ENCODE data around the gene AP4B1.

AP4B1 gene

GRCh38 chr1:113947388-113948107 is 42.9 kb upstream of the AP4B1 start:
- no peak for TF ChIP-seq SPI1 (IDR thresholded peaks at IDR 0.05; ENCODE audit: borderline replicate concordance, low read depth)
- no peak for TF ChIP-seq POLR2AphosphoS5 (IDR thresholded peaks at IDR 0.05; ENCODE audit: low read depth)
- TF ChIP-seq REST (IDR thresholded peaks at IDR 0.05; ENCODE audit: insufficient replicate concordance, low read depth): no peak
- TF ChIP-seq GABPA (IDR thresholded peaks at IDR 0.05; ENCODE audit: low read depth): no peak
- TF ChIP-seq CTCF (IDR thresholded peaks at IDR 0.05; ENCODE audit: insufficient read depth, low read length): no peak
- no peak overlapping the region for H3K4me3 ChIP-seq (replicated peaks; ENCODE audit: insufficient read depth, low read length)
- H3K27ac ChIP-seq (replicated peaks): peak overlapping the region; percentile 81
- DNase-seq (ENCODE audit: low read depth in 1 of 2, low spot score in 1 of 2): no peak
- H3K27me3 ChIP-seq (ENCODE audit: insufficient read depth, poor library complexity, severe bottlenecking): no peaks in the 10 kb centered on the region

- Histone ChIP-seq H3K27ac (replicated peaks) (peak overlapping the region; percentile 81), H3K4me3 (replicated peaks; ENCODE audit: insufficient read depth, low read length) (no peak overlapping the region), H3K27me3 (ENCODE audit: insufficient read depth, poor library complexity, severe bottlenecking) (no peaks in the 10 kb centered on the region)
- no peak for DNase-seq (ENCODE audit: low read depth in 1 of 2, low spot score in 1 of 2)
- TF ChIP-seq GABPA (IDR thresholded peaks at IDR 0.05; ENCODE audit: low read depth) (no peak), POLR2AphosphoS5 (IDR thresholded peaks at IDR 0.05; ENCODE audit: low read depth) (no peak), REST (IDR thresholded peaks at IDR 0.05; ENCODE audit: insufficient replicate concordance, low read depth) (no peak), SPI1 (IDR thresholded peaks at IDR 0.05; ENCODE audit: borderline replicate concordance, low read depth) (no peak)
Measured at GRCh38 chr1:113946678-113947387, 42.2 kb upstream of the AP4B1 start.

- H3K4me3 ChIP-seq (replicated peaks; ENCODE audit: insufficient read depth, low read length): no peak overlapping the region
- DNase-seq (ENCODE audit: low read depth in 1 of 2, low spot score in 1 of 2): no peak
- H3K27ac ChIP-seq (replicated peaks): peak overlapping the region; percentile 81
Measured at GRCh38 chr1:113946112-113946511, 41.5 kb upstream of the AP4B1 start.

More at GRCh38 chr1:113946112-113946511, 41.5 kb upstream of the AP4B1 start:
- no peak for TF ChIP-seq REST (IDR thresholded peaks at IDR 0.05; ENCODE audit: insufficient replicate concordance, low read depth)
- no peak for TF ChIP-seq SPI1 (IDR thresholded peaks at IDR 0.05; ENCODE audit: borderline replicate concordance, low read depth)
- TF ChIP-seq CTCF (IDR thresholded peaks at IDR 0.05; ENCODE audit: insufficient read depth, low read length): no peak
- no peak for TF ChIP-seq POLR2AphosphoS5 (IDR thresholded peaks at IDR 0.05; ENCODE audit: low read depth)
- no peak for TF ChIP-seq GABPA (IDR thresholded peaks at IDR 0.05; ENCODE audit: low read depth)
- no peaks in the 10 kb centered on the region for H3K27me3 ChIP-seq (ENCODE audit: insufficient read depth, poor library complexity, severe bottlenecking)

All from HL-60 (cell line).